Adipocyte (in vitro differentiated cells): ENCODE data around the gene BRME1.
A peak's percentile ranks its signal among the peaks of the same experiment; 100 is the strongest.

Experiments used
- DNase-seq: peaks from one replicate; pipeline ENCODE4 v3.0.0-alpha.2; 2015; ENCODE audit warnings: low read depth
- H3K27me3 ChIP-seq: replicated peaks from 2 replicates; pipeline ENCODE4 v1.7.0; 2013; ENCODE audit warnings: mild to moderate bottlenecking, low read length, moderate library complexity; ENCODE audit not compliant: control insufficient read depth, insufficient read depth
- H3K36me3 ChIP-seq: 2 replicates; pipeline ENCODE4 v1.7.0; 2013; ENCODE audit warnings: low read length, mild to moderate bottlenecking, moderate library complexity; ENCODE audit not compliant: control insufficient read depth, insufficient read depth, severe bottlenecking
- H3K4me1 ChIP-seq: 2 replicates; pipeline ENCODE4 v1.7.0; 2013; ENCODE audit warnings: mild to moderate bottlenecking, low read length, moderate library complexity; ENCODE audit not compliant: control insufficient read depth, insufficient read depth
- H3K4me3 ChIP-seq: 2 replicates; pipeline ENCODE4 v1.7.0; 2013; ENCODE audit warnings: mild to moderate bottlenecking, low read length, moderate library complexity
- H3K9ac ChIP-seq: 2 replicates; pipeline ENCODE4 v1.7.0; 2013; ENCODE audit warnings: mild to moderate bottlenecking, low read length, moderate library complexity
- H3K9me3 ChIP-seq: 2 replicates; pipeline ENCODE4 v1.7.0; 2013; ENCODE audit warnings: mild to moderate bottlenecking, low read length, moderate library complexity; ENCODE audit not compliant: control insufficient read depth

Gene BRME1

GRCh38 chr19:13840305-13841085, 65.4 kb downstream of the BRME1 start:
- peaks cover 49% of the 10 kb centered on the region for H3K4me1 ChIP-seq
- peaks cover 24% of the 10 kb centered on the region for H3K36me3 ChIP-seq
- H3K9me3 ChIP-seq = no peaks in the 10 kb centered on the region
- no peaks in the 10 kb centered on the region for H3K27me3 ChIP-seq
- H3K9ac ChIP-seq = peak overlapping the region; percentile 100
- H3K4me3 ChIP-seq = peak overlapping the region; percentile 96
- peak; percentile 88 for DNase-seq

- Histone ChIP-seq H3K36me3 (peaks cover 28% of the 10 kb centered on the region), H3K4me1 (peaks cover 49% of the 10 kb centered on the region), H3K27me3 (no peaks in the 10 kb centered on the region), H3K9me3 (no peaks in the 10 kb centered on the region), H3K4me3 (peak overlapping the region; percentile 96), H3K9ac (peak overlapping the region; percentile 100)
- DNase-seq = peak; percentile 78
Observed at GRCh38 chr19:13839938-13840304, 66.0 kb downstream of the BRME1 start.

GRCh38 chr19:13839130-13839937, 66.6 kb downstream of the BRME1 start:
- H3K9me3 ChIP-seq = no peaks in the 10 kb centered on the region
- H3K36me3 ChIP-seq = peaks cover 34% of the 10 kb centered on the region
- H3K27me3 ChIP-seq = no peaks in the 10 kb centered on the region
- peak; percentile 94 for DNase-seq
- H3K4me3 ChIP-seq = peak overlapping the region; percentile 96
- H3K9ac ChIP-seq = peak overlapping the region; percentile 100
- peaks cover 53% of the 10 kb centered on the region for H3K4me1 ChIP-seq

GRCh38 chr19:13838435-13839129, 67.3 kb downstream of the BRME1 start:
- Histone ChIP-seq H3K4me3 (peak overlapping the region; percentile 96), H3K36me3 (peaks cover 41% of the 10 kb centered on the region)

GRCh38 chr19:13835791-13836723, 69.9 kb downstream of the BRME1 start:
- Histone ChIP-seq H3K4me1 (peaks cover 55% of the 10 kb centered on the region), H3K27me3 (no peaks in the 10 kb centered on the region), H3K9me3 (no peaks in the 10 kb centered on the region), H3K36me3 (peaks cover 41% of the 10 kb centered on the region), H3K4me3 (no peak overlapping the region), H3K9ac (peak overlapping the region; percentile 82)
- DNase-seq = no peak

More at GRCh38 chr19:13838435-13839129, 67.3 kb downstream of the BRME1 start:
- no peak for DNase-seq
- no peaks in the 10 kb centered on the region for H3K9me3 ChIP-seq
- no peaks in the 10 kb centered on the region for H3K27me3 ChIP-seq
- peak overlapping the region; percentile 100 for H3K9ac ChIP-seq
- peaks cover 58% of the 10 kb centered on the region for H3K4me1 ChIP-seq

- Histone ChIP-seq H3K4me3 (peak overlapping the region; percentile 35), H3K27me3 (no peaks in the 10 kb centered on the region), H3K4me1 (peaks cover 48% of the 10 kb centered on the region), H3K36me3 (peaks cover 41% of the 10 kb centered on the region), H3K9ac (peak overlapping the region; percentile 74), H3K9me3 (no peaks in the 10 kb centered on the region)
- DNase-seq = peak; percentile 61
Observed at GRCh38 chr19:13834244-13835069, 71.5 kb downstream of the BRME1 start.

GRCh38 chr19:13833330-13834243, 72.3 kb downstream of the BRME1 start:
- no peaks in the 10 kb centered on the region for H3K27me3 ChIP-seq
- H3K36me3 ChIP-seq = peaks cover 38% of the 10 kb centered on the region
- H3K4me1 ChIP-seq = peaks cover 40% of the 10 kb centered on the region
- peak overlapping the region; percentile 35 for H3K4me3 ChIP-seq
- peak overlapping the region; percentile 74 for H3K9ac ChIP-seq
- H3K9me3 ChIP-seq = no peaks in the 10 kb centered on the region
- peak; percentile 91 for DNase-seq
